ENCODE results near the gene HSD3B2.

HSD3B2 gene

GRCh38 chr1:119404736-119405135, 10.2 kb upstream of the HSD3B2 start:
- no peak for DNase-seq (ENCODE audit: low read depth)
- H3K4me3 ChIP-seq (ENCODE audit: low read depth, low read length) = no peak overlapping the region
- no peak for TF ChIP-seq MAX (IDR thresholded peaks at IDR 0.05; ENCODE audit: low read depth, low read length)
- no peak for TF ChIP-seq MYC (IDR thresholded peaks at IDR 0.05; ENCODE audit: low read depth, low read length)
- TF ChIP-seq POLR2A (IDR thresholded peaks at IDR 0.05; ENCODE audit: extremely low read depth, insufficient read length) = no peak
- no peak for TF ChIP-seq CTCF (IDR thresholded peaks at IDR 0.05; ENCODE audit: low read depth, low read length)

- DNase-seq (ENCODE audit: low read depth) = no peak
- TF ChIP-seq CTCF (IDR thresholded peaks at IDR 0.05; ENCODE audit: low read depth, low read length) = no peak
- no peak for TF ChIP-seq MAX (IDR thresholded peaks at IDR 0.05; ENCODE audit: low read depth, low read length)
- no peak for TF ChIP-seq POLR2A (IDR thresholded peaks at IDR 0.05; ENCODE audit: extremely low read depth, insufficient read length)
- TF ChIP-seq MYC (IDR thresholded peaks at IDR 0.05; ENCODE audit: low read depth, low read length) = no peak
- no peak overlapping the region for H3K4me3 ChIP-seq (ENCODE audit: low read depth, low read length)
These were observed 5.2 kb upstream of the HSD3B2 start for GRCh38 chr1:119409731-119410130.

- TF ChIP-seq CTCF (IDR thresholded peaks at IDR 0.05; ENCODE audit: low read depth, low read length) = no peak
- TF ChIP-seq MAX (IDR thresholded peaks at IDR 0.05; ENCODE audit: low read depth, low read length) = no peak
- TF ChIP-seq POLR2A (IDR thresholded peaks at IDR 0.05; ENCODE audit: extremely low read depth, insufficient read length) = no peak
- no peak for TF ChIP-seq MYC (IDR thresholded peaks at IDR 0.05; ENCODE audit: low read depth, low read length)
- DNase-seq (ENCODE audit: low read depth) = no peak
These were observed 4.0 kb upstream of the HSD3B2 start for GRCh38 chr1:119410961-119411360.

GRCh38 chr1:119416006-119416640, 1.2 kb downstream of the HSD3B2 start:
- H3K4me3 ChIP-seq (ENCODE audit: low read depth, low read length) = no peak overlapping the region
- no peak for DNase-seq (ENCODE audit: low read depth)
- TF ChIP-seq POLR2A (IDR thresholded peaks at IDR 0.05; ENCODE audit: extremely low read depth, insufficient read length) = no peak
- TF ChIP-seq MAX (IDR thresholded peaks at IDR 0.05; ENCODE audit: low read depth, low read length) = no peak
- no peak for TF ChIP-seq MYC (IDR thresholded peaks at IDR 0.05; ENCODE audit: low read depth, low read length)
- TF ChIP-seq CTCF (IDR thresholded peaks at IDR 0.05; ENCODE audit: low read depth, low read length) = no peak

More at GRCh38 chr1:119410961-119411360, 4.0 kb upstream of the HSD3B2 start:
- no peak overlapping the region for H3K4me3 ChIP-seq (ENCODE audit: low read depth, low read length)

GRCh38 chr1:119419109-119419508, 4.2 kb downstream of the HSD3B2 start:
- TF ChIP-seq CTCF (IDR thresholded peaks at IDR 0.05; ENCODE audit: low read depth, low read length) (no peak), MAX (IDR thresholded peaks at IDR 0.05; ENCODE audit: low read depth, low read length) (no peak), POLR2A (IDR thresholded peaks at IDR 0.05; ENCODE audit: extremely low read depth, insufficient read length) (no peak), MYC (IDR thresholded peaks at IDR 0.05; ENCODE audit: low read depth, low read length) (no peak)
- no peak for DNase-seq (ENCODE audit: low read depth)
- H3K4me3 ChIP-seq (ENCODE audit: low read depth, low read length) = no peak overlapping the region

All from NB4 (cell line).